Stomach (tissue), 9 donors: ENCODE results near the gene ATXN7L3. TPM values are rescaled to one million over a fixed set of nuclear protein-coding genes. Genes with fewer than 3 reads are reported as not detected.
A peak's percentile ranks its signal among the peaks of the same experiment; 100 is the strongest.

Experiments
- DNase-seq, 2 donors: peaks; one replicate each; pipeline versions ENCODE4 v3.0.0 to v3.0.0-alpha.2; 2013 to 2019
- H3K27ac ChIP-seq, 5 donors: fragments of 200-600 bp in 4 of 5; sonication (generic) in 4 of 5; one replicate each; pipeline ENCODE4 v1.5.1; 2013 to 2019; ENCODE audit warnings: mild to moderate bottlenecking in 1 of 5, moderate library complexity in 1 of 5
- H3K27me3 ChIP-seq, 3 donors: fragments of 200-600 bp; sonication (generic); one replicate each; pipeline ENCODE4 v1.5.1; 2017 to 2019; ENCODE audit warnings: mixed run types in 1 of 3
- H3K36me3 ChIP-seq, 4 donors: fragments of 200-600 bp; sonication (generic); 1 replicate in 3 of 4; 2 replicates in 1 of 4; pipeline ENCODE4 v1.5.1; 2016 to 2019
- H3K4me1 ChIP-seq, 4 donors: fragments of 200-600 bp; sonication (generic); one replicate each; pipeline ENCODE4 v1.5.1; 2016 to 2019
- H3K4me3 ChIP-seq, 4 donors: fragments of 200-600 bp; sonication (generic) in 3 of 4; one replicate each; pipeline ENCODE4 v1.5.1; 2016 to 2019; ENCODE audit warnings: mild to moderate bottlenecking in 1 of 4
- H3K9me3 ChIP-seq, 4 donors: fragments of 200-600 bp; sonication (generic); one replicate each; pipeline ENCODE4 v1.5.1; 2016 to 2019
- EP300 ChIP-seq: sonication (generic); formaldehyde crosslinking; IDR thresholded peaks from one replicate; pipeline ENCODE4 v1.6.1; 2017; ENCODE audit warnings: antibody characterized with exemption
- POLR2A ChIP-seq, 4 donors: fragments of 450-650 bp; IDR thresholded peaks; one replicate each; pipeline ENCODE4 v1.6.1; 2016; ENCODE audit warnings: antibody characterized with exemption in 4 of 4, control low read depth in 2 of 4, mild to moderate bottlenecking in 1 of 4, moderate library complexity in 1 of 4
- POLR2AphosphoS5 ChIP-seq, 3 donors: sonication (generic); formaldehyde crosslinking; IDR thresholded peaks; one replicate each; pipeline ENCODE4 v1.6.1; 2016; ENCODE audit warnings: antibody characterized with exemption in 3 of 3
- WGBS, 5 donors: extraction: QIAGEN DNeasy Blood & Tissue Kit in 3 of 5; methylation state at CpG; one replicate each; pipeline versions ENCODE4 v1.1.5 to v1.1.7; 2013 to 2018; 5-methylcytosine and 5-hydroxymethylcytosine counted together
- intact Hi-C: fragments of 100-400 bp; cut with DNase I; formaldehyde crosslinking; loops from one replicate; pipeline ENCODE4 v1.15.1; 2023; ENCODE audit warnings: low total_unique reads
- polyA plus RNA-seq, 3 donors: library from polyadenylated mRNA; stranded (reverse); fragments of 200-250 nt; gene quantifications; one replicate each; pipeline ENCODE4 v1.2.3, GENCODE V29; 2013
- total RNA-seq, 5 donors: library from RNA; depleted of rRNA; stranded (reverse); fragments of >200 nt; gene quantifications; one replicate each; pipeline versions ENCODE4 v1.1.0 to v1.2.3, GENCODE V29; 2014 to 2016
- TF ChIP-seq, protein P1 (sequence below), 7 experiments: fragments of 450-650 bp in 4 of 7; fragments of 200-600 bp in 3 of 7; sonication (generic) in 3 of 7; IDR thresholded peaks; one replicate each; pipeline ENCODE4 v1.5.1; 2016 to 2019; ENCODE audit warnings: antibody characterized with exemption in 7 of 7, control low read depth in 2 of 7, mild to moderate bottlenecking in 1 of 7
- donor health status: healthy with polysubstance abuse.
- donor health status: Bipolar disorder and iron deficiency.
- donor health status: healthy.

ATXN7L3 gene
- total and polyA plus RNA-seq, 8 donors = 11.1 to 57.4 (median 29.6) TPM

- Histone ChIP-seq H3K27me3 (no peaks in the 10 kb centered on the region), H3K9me3 (no peaks in the 10 kb centered on the region), H3K4me3 (peak overlapping the region in 2 of 4 donors; percentile 17 to 42), H3K4me1 (peaks cover 0 to 38% (median 26%) of the 10 kb centered on the region in 4 donors), H3K27ac (peak overlapping the region; percentile 39 to 76 (median 76)), H3K36me3 (peaks cover 0 to 8% (median 8%) of the 10 kb centered on the region in 4 donors)
- 42 to 51% (median 49%) methylated on average over 5 of the region's 5 CpGs for WGBS, 5 donors
- no peak for TF ChIP-seq EP300
- intact Hi-C loops = no loop called here
- DNase-seq = no peak
Observed at GRCh38 chr17:44170135-44170498, 29.6 kb downstream of the ATXN7L3 start.

- Histone ChIP-seq H3K4me1 (peaks cover 0 to 36% (median 26%) of the 10 kb centered on the region in 4 donors), H3K36me3 (no peaks in the 10 kb centered on the region), H3K9me3 (no peaks in the 10 kb centered on the region), H3K4me3 (no peak overlapping the region), H3K27me3 (no peaks in the 10 kb centered on the region), H3K27ac (no peak overlapping the region)
- DNase-seq = no peak
- TF ChIP-seq, protein P1, sequence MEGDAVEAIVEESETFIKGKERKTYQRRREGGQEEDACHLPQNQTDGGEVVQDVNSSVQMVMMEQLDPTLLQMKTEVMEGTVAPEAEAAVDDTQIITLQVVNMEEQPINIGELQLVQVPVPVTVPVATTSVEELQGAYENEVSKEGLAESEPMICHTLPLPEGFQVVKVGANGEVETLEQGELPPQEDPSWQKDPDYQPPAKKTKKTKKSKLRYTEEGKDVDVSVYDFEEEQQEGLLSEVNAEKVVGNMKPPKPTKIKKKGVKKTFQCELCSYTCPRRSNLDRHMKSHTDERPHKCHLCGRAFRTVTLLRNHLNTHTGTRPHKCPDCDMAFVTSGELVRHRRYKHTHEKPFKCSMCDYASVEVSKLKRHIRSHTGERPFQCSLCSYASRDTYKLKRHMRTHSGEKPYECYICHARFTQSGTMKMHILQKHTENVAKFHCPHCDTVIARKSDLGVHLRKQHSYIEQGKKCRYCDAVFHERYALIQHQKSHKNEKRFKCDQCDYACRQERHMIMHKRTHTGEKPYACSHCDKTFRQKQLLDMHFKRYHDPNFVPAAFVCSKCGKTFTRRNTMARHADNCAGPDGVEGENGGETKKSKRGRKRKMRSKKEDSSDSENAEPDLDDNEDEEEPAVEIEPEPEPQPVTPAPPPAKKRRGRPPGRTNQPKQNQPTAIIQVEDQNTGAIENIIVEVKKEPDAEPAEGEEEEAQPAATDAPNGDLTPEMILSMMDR (IDR thresholded peaks at IDR 0.05) = no peak
- TF ChIP-seq EP300 (no peak), POLR2AphosphoS5 (IDR thresholded peaks at IDR 0.05) (no peak), POLR2A (IDR thresholded peaks at IDR 0.05) (no peak)
- WGBS, 5 donors = 34 to 87% (median 73%) methylated on average over 7 of the region's 7 CpGs
- intact Hi-C loops = no loop called here
Observed at GRCh38 chr17:44167181-44167861, 32.4 kb downstream of the ATXN7L3 start.

- intact Hi-C loops = no loop called here
- Histone ChIP-seq H3K27me3 (no peaks in the 10 kb centered on the region), H3K36me3 (peaks cover 0 to 13% (median 0%) of the 10 kb centered on the region in 4 donors), H3K27ac (no peak overlapping the region), H3K4me1 (peaks cover 0 to 9% (median 6%) of the 10 kb centered on the region in 4 donors), H3K9me3 (no peaks in the 10 kb centered on the region), H3K4me3 (no peak overlapping the region)
- DNase-seq = no peak
- TF ChIP-seq POLR2AphosphoS5 (IDR thresholded peaks at IDR 0.05) = no peak
- TF ChIP-seq POLR2A (IDR thresholded peaks at IDR 0.05) = no peak
- TF ChIP-seq, protein P1 (IDR thresholded peaks at IDR 0.05) = no peak
- TF ChIP-seq EP300 = no peak
- WGBS, 5 donors = 82 to 100% (median 92%) methylated on average over 1 of the region's 1 CpG
Observed at GRCh38 chr17:44164476-44164875, 35.2 kb downstream of the ATXN7L3 start.

GRCh38 chr17:44159519-44160210 lies 40.0 kb downstream of the ATXN7L3 start:
- no peak for DNase-seq
- Histone ChIP-seq H3K4me3 (no peak overlapping the region), H3K27me3 (no peaks in the 10 kb centered on the region), H3K27ac (no peak overlapping the region), H3K36me3 (peaks cover 0 to 23% (median 0%) of the 10 kb centered on the region in 4 donors), H3K4me1 (no peaks in the 10 kb centered on the region), H3K9me3 (no peaks in the 10 kb centered on the region)
- WGBS, 5 donors = 81 to 85% (median 83%) methylated on average over 15 of the region's 15 CpGs
- TF ChIP-seq POLR2AphosphoS5 (IDR thresholded peaks at IDR 0.05) = no peak
- no peak for TF ChIP-seq EP300
- TF ChIP-seq POLR2A (IDR thresholded peaks at IDR 0.05) = no peak
- TF ChIP-seq, protein P1 (IDR thresholded peaks at IDR 0.05) = no peak
- intact Hi-C loops = no loop called here

DNA sequence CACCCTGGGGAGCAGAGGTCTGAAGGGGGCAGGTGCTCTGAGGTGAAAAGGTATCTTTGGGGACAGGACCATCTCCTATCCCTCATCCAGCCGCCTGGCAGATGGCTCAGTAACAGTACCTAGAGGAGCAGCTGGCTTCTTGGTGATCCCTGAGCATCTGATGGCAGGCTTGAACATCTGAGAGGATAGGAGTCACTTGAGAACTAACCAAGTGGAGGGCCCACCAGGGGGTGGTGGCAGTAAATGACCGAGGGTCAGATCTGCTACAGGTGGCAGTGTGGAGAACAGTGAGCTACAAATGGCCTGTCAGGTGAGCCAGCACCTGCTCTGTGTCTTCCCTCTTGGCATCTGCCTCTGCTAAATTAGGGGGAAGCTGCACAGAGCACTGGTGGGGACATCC lies 44.2 kb downstream of the ATXN7L3 start:
- intact Hi-C loops = no loop called here
- no peak overlapping the region for H3K4me3 ChIP-seq
- no peak for DNase-seq
- 60 to 88% (median 72%) methylated on average over 2 of the region's 2 CpGs for WGBS, 5 donors
- no peaks in the 10 kb centered on the region for H3K4me1 ChIP-seq
- no peaks in the 10 kb centered on the region for H3K9me3 ChIP-seq
- no peak overlapping the region for H3K27ac ChIP-seq
- peaks cover 0 to 16% (median 0%) of the 10 kb centered on the region in 4 donors for H3K36me3 ChIP-seq
- TF ChIP-seq POLR2AphosphoS5 (IDR thresholded peaks at IDR 0.05) (no peak), EP300 (no peak), POLR2A (IDR thresholded peaks at IDR 0.05) (no peak)
- TF ChIP-seq, protein P1 (IDR thresholded peaks at IDR 0.05) = no peak
- H3K27me3 ChIP-seq = no peaks in the 10 kb centered on the region
